ENCODE results near the gene MRPL4. TPM values are rescaled to one million over a fixed set of nuclear protein-coding genes. Genes with fewer than 3 reads are reported as not detected.

The MRPL4 gene
- total RNA-seq, result 12.9 and 13.5 TPM in 2 replicates

DNA sequence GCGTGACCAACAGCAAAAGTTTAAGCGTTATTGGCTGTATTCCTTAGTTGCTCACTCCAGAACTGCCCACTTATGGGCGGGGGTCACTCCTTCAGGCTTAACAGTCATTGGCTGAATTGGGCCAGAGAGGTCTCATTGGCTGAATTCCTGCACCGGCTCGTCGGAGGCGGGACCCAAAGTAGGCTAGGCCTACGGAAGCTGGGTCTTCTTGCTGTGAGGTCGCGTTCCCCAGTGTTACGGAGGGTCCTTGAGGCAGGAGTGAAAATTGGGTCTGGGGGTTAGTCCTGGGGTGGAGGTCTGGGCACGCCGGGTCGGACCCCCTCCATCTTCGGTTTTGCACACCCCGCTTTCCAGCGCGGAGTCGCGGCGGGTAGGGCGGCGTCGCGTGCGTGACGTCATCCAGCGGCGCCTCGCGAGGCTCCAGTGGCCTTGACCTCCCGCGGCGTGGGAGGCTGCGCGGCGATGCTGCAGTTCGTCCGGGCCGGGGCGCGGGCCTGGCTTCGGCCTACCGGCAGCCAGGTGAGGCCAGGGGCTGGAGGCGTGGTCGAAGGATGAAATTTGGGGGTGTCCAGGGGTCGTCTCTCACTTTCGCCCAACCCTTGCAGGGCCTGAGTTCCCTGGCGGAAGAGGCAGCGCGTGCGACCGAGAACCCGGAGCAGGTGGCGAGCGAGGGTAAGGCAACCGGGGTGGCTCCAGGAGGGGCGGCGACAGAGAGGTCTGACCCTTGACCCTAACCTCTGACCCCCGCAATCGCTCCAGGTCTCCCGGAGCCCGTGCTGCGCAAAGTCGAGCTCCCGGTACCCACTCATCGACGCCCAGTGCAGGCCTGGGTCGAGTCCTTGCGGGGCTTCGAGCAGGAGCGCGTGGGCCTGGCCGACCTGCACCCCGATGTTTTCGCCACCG lies at the start of gene MRPL4:
TSS of gene MRPL4 (plus strand) at position 423 of the 903 bp plus-strand sequence. CDS start at position 463, 40 bp downstream.
- peak; percentile 99 for DNase-seq (ENCODE audit: low read depth in 2 of 2)

- DNase-seq (ENCODE audit: low read depth in 2 of 2), result no peak
Observed at GRCh38 chr19:10203686-10204085, 48.3 kb upstream of the MRPL4 start.

DNA sequence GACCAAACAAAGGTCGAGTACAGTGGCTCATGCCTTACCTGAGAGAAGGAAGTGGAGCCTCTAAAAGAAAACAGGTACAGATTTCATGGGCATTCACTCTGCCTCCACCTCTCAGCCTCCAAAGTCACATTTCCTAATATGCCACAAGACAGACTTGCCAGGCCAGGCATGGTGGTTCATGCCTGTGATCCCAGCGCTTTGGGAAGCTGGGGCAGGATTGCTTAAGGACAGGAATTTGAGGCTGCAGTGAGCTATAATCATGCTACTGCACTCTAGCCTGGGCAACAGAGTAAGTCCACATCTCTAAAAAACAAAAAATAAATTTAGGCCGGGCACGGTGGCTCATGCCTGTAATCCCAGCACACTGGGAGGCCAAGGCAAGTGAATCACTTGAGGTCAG lies 46.4 kb upstream of the MRPL4 start:
- DNase-seq (ENCODE audit: low read depth in 2 of 2), result no peak

DNA sequence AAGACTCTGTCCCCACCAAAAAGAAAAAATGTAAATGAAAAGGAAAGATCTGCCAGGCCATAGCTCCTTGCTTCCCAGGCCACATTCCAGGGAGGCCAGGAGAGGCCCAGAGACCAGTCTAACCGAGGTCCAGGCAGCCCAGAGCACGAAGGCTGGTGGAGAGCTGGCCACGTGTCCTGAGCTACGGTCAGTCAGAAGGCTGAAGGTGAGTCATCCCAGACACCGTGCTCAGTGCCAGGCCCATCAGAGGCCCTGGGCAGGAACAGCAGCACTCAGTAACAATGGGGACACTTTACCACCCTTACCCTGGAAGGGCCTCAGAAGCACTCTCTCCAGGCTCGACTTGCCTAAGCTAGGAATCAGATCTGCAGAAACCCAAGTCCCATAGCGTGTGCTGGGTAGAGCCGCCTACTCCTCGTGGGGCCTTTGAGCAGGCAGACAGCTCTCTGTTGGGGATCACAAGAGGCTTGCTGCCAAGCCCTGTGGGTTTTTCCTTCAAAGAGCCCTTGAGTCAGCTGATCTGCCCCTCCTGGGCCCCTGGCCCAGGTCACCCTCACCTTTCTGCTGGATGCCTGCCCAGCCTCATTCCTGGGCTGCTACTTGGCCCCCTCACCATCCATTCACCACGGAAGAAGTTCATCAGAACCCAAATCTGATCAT lies 45.7 kb upstream of the MRPL4 start:
- peak in 1 of 2 donors; percentile 62 for DNase-seq (ENCODE audit: low read depth in 2 of 2)

GRCh38 chr19:10207026-10207425 lies 45.0 kb upstream of the MRPL4 start:
- no peak for DNase-seq (ENCODE audit: low read depth in 2 of 2)

- peak in 1 of 2 donors; percentile 88 for DNase-seq (ENCODE audit: low read depth in 2 of 2)
Observed at GRCh38 chr19:10209315-10209714, 42.7 kb upstream of the MRPL4 start.

DNA sequence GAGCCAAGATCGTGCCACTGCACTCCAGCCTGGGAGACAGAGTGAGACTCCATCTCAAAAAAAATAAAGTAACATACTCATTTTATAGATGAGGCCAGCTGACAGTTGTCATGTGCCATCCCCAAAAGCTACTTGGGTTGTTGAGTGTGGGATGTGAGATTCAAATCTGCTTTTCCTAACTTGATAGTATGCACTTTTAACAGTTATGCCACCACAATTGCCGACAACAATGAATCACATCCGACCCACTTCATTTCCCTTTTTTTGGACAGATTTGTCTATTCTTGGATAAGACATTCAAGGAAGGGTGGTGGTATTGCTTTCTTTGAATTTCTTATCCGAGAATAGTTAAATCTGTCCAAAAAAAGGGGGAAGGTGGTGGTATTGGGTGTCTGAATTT lies 41.0 kb upstream of the MRPL4 start:
- DNase-seq (ENCODE audit: low read depth in 2 of 2), result peak in 1 of 2 donors; percentile 55

DNA sequence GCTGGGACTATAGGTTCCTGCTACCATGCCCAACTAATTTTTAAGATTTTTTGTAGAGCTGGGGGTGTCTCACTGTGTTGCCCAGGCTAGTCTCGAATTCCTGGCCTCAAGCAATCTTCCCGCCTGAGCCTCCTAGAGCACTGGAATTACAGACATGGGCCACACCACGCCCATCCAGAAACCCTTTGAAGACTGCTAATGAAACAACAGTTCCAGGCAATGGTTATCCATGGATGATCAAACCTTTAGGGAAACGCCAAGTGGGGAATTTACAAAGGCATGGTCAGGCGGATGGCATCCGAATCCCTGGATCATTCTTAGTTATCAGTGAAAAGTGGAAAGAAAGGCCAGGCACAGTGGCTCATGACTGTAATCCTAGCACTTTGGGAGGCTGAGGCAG lies 40.3 kb upstream of the MRPL4 start:
- DNase-seq (ENCODE audit: low read depth in 2 of 2), result no peak

DNA sequence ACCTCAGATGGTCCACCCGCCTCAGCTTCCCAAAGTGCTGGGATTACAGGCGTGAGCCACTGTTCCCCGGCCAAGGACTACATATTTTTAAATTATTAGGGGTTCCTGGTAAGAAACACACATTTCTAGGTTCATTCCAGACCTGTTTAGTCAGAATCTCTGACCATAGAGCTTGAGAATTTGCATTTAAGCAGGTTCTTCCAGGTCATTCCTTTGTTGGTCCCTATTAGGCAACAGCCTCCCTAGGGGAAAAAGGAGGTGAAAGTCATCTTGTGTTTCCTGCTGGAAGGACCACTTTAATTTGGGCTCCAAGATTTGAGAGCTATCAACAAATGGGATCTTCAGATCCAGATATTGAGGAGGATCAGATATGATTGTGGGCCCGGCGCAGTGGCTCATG lies 37.2 kb upstream of the MRPL4 start:
- DNase-seq (ENCODE audit: low read depth in 2 of 2), result no peak

- no peak for DNase-seq (ENCODE audit: low read depth in 2 of 2)
Observed at GRCh38 chr19:10217085-10217484, 34.9 kb upstream of the MRPL4 start.

- DNase-seq (ENCODE audit: low read depth in 2 of 2), result no peak
Observed at GRCh38 chr19:10219678-10220077, 32.3 kb upstream of the MRPL4 start.

DNA sequence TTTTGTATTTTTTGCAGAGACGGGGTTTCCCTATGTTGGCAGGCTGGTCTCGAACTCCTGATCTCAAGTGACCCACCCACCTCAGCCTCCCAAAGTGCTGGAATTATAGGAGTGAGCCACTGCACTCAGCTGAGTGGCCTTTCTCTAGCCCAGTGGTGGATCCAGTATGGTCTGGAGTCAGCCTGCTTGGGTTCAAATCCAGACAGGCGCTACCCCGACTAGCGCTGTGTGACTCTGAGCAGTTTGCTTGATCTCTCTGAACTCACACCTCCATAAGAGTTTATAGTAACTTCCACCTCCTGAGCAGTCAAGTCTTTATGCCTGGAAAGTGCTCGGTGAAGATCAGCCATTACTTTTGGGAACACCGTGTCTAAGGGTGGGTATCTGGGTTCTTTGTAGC lies 31.3 kb upstream of the MRPL4 start:
- DNase-seq (ENCODE audit: low read depth in 2 of 2), result no peak

- DNase-seq (ENCODE audit: low read depth in 2 of 2), result no peak
Observed at GRCh38 chr19:10222201-10222890, 29.7 kb upstream of the MRPL4 start.

GRCh38 chr19:10223488-10224213 lies 28.4 kb upstream of the MRPL4 start:
- DNase-seq (ENCODE audit: low read depth in 2 of 2), result no peak

GRCh38 chr19:10224337-10224736 lies 27.7 kb upstream of the MRPL4 start:
- no peak for DNase-seq (ENCODE audit: low read depth in 2 of 2)

DNA sequence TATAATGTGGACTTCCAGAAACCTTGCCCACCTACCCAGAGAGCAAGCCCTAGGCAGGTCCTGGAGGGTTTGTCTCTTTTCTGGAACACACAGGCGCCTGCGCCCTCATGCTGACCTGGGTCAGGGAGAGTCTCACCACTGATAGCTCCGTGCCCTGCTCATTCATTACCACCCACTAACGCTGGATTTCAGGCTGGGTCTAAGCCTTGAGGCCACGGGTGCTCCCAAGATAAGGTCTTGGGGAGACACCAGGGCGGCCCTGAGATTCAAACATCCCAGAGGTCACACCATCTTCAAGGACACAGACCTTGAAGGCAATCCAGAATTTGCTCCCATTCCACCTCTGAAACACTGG lies 26.0 kb upstream of the MRPL4 start:
- DNase-seq (ENCODE audit: low read depth in 2 of 2), result no peak

DNA sequence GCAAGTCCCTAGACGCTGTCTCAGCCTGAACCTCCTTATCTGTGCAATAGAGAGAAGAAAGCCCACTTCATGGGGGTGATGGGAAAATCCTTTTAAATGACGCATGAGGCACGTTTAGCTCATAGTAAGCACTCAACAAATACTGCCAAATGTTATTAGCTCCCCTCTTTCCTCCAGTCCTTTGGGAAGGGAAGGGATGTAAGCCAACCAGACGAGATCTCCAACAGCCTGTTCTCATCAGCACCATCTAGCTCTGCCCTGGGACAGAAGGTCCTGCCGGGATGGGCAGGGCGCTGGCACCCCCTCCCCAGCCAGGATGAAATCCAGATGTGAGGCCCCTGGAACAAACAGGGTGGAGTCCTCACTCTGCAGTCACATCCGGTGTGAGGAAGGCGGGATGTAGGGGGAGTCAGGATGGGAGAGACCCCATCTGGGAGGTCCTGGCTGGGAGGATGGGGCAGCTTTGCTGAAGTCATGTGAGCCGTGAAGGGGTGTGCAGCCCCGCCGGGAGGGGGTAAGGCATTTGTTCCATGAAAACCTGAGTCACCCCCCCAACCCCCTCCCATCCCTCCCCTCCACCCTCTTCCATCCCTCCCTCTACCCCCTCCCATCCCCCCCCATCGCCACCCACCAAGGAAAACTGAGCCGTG lies 25.5 kb upstream of the MRPL4 start:
- no peak for DNase-seq (ENCODE audit: low read depth in 2 of 2)

- no peak for DNase-seq (ENCODE audit: low read depth in 2 of 2)
Observed at GRCh38 chr19:10227026-10227971, 24.7 kb upstream of the MRPL4 start.

- no peak for DNase-seq (ENCODE audit: low read depth in 2 of 2)
Observed at GRCh38 chr19:10228393-10228792, 23.6 kb upstream of the MRPL4 start.

- peak; percentile 46 to 55 for DNase-seq (ENCODE audit: low read depth in 2 of 2)
Observed at GRCh38 chr19:10228920-10229319, 23.1 kb upstream of the MRPL4 start.

All from lung microvascular endothelial cell (primary cell).